Esophagus mucosa (tissue), 1 donor: Measurements from ENCODE around the gene GARIN1A. TPM values are rescaled to one million over a fixed set of nuclear protein-coding genes. Genes with fewer than 3 reads are reported as not detected.
"Not testable (repeated sequence)": the region's sequence is repeated elsewhere in the genome, so short reads cannot be mapped to it uniquely, and the experiment has no call there.

ENCODE experiments used
- ATAC-seq: fragments of 200-7000 bp; cut with Tn5 transposase; one replicate; pipeline ENCODE4 v1.9.1; 2020
- total RNA-seq: library from RNA; stranded (reverse); gene quantifications from one replicate; pipeline ENCODE4 v1.2.4, GENCODE V29; 2023
- donor health status: DM: yes; HTN: yes; CAD: no.

The GARIN1A gene
- 0.84 TPM for total RNA-seq

DNA sequence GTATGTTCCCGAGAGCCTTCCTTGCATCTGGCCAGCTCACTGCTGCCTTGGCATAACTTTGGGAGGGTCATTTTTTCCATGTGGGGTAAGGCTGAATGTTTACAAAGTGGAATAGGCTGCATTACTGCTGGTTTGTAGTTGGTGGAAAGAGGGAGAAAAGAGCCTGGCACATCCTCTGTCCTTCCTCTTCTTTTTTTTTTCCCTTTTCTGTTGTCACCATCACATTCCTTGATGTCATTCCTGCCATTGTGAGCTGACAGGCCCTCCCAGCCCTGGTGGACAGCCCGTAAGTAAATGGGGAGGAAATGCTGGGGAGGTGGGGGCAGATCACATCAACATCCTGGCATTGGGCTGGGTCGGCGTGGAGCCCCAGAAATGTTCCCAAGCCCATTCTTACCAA lies at the start of gene GARIN1A:
Gene GARIN1A (plus strand): TSS at position 301 of the 400 bp plus-strand sequence. CDS start 106 bp downstream, outside the sequence.
- no peak for ATAC-seq

DNA sequence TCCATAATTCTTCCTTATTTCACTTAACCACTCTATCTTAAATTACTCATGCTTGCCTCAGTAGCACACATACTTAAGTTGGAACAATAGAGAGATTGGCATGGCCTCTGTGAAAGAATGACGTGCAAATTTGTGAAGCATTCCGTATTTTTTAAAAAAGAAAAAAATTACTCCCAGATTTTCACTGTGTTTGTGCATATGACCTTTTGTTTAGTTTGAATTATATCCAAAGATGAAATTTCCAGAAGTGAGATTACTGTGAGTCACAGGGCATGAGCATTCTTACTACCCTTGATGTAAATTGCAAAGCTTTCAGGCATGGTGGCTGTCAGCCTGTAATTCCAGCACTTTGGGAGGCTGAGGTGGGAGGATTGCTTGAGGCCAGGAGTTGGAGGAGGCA lies 45.0 kb upstream of the GARIN1A start:
- ATAC-seq = not testable (repeated sequence)

DNA sequence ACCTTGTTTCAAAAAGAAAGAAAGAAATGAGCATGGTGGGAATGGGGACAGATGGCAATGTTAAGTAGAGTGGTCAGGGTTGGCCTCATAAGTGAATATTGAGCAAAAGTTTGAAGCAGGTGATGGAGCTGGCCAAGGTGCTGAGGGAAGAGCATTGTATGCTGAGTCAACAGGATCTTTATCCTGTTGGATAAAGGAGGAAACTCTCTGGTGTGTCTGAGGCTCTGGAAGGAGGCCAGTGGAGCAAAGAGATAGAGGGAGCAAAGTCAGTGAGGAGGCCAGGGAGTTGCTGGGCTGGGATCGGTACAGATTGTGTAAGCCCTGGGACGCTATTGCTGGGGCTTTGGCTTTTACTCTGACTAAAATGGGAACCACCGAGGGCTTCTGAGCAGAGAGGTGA lies 38.2 kb upstream of the GARIN1A start:
- ATAC-seq = not testable (repeated sequence)

DNA sequence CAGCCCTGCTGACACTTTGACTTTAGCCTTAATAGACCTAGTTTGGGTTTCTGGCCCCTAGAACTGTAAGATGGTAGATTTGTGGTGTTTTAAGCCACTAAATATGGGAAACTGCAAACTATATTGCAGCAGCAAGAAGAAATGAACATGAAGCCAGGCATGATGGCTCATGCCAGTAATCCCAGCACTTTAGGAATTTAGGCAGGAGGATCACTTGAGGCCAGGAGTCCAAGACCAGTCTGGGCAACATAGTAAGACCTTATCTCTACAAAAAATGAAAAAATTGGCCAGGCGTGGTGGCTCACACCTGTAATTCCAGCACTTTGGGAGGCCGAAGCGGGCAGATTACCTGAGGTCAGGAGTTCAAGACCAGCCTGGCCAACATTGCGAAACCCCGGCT lies 26.9 kb upstream of the GARIN1A start:
- not testable (repeated sequence) for ATAC-seq

DNA sequence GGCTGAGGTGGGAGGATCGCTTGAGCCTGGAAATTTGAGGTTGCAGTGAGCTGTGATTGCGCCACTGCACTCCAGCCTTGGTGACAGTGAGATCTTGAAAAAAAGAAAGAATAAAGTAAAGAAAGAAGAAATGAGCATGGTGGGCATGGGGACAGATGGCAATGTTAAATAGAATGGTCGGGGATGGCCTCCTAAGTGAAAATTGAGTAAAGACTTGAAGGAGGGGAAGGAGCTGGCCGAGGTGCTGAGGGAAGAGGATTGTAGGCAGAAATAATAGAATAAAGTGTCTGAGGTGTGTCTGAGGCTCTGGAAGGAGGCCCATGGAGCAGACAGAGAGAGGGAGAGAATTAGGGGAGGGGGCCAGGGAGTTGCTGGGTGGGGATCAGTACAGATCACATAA lies 26.2 kb upstream of the GARIN1A start:
- not testable (repeated sequence) for ATAC-seq

DNA sequence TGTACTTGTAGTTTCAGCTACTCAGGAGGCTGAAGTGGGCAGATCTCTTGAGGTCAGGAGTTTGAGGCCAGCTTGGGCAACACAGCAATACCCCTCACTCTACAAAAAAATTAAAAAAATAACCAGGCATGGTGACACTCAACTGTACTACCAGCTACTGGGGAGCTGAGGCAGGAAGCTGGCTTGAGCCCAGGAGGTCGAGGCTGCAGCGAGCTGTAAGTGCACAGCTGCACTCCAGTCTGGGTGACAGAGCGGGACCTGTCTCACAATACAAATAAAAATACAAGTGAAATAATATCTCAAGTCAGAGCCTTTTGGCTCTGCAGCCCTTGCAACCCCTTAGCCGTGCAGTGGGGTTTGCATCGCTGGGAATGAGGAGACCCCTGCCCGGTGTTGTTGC lies 25.2 kb upstream of the GARIN1A start:
- ATAC-seq = not testable (repeated sequence)

DNA sequence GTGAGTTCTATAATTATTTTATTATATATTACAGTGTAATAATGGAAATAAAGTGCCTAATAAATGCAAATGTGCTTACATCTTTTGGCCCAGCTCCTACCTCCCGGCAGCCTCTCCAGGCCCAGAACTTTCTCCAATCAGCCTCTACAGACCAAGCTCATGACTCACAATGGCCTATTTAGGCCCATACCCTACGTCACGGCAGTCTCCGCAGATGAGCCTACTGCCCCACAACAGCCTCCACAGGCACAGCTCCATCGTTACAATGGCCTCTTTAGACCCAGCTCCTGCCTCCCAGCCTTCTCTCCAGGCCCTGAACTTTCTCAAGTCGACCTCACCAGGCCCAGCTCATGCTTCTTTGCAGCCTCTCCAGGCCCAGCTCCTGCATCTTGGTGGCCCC lies 21.0 kb upstream of the GARIN1A start:
- ATAC-seq = not testable (repeated sequence)

DNA sequence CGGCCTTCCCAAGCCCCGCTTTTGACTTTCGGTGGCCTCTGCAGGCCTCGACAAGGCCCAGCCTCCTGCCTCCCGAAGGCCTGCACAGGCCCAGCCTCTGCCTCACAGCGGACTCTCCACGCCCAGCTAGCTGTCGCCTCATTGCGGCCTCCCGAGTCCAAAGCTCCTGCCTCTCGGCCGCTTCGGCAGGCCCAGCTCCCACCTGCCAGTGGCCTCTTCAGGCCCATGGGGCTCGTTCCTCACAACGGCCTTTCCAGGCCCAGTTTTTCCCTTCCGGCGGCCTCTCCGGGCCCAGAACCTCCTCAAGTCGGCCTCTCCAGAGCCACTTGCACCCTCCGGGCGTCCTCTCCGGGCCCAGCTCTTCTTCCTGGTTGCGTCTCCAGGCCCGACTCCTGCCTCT lies 19.5 kb upstream of the GARIN1A start:
- not testable (repeated sequence) for ATAC-seq

DNA sequence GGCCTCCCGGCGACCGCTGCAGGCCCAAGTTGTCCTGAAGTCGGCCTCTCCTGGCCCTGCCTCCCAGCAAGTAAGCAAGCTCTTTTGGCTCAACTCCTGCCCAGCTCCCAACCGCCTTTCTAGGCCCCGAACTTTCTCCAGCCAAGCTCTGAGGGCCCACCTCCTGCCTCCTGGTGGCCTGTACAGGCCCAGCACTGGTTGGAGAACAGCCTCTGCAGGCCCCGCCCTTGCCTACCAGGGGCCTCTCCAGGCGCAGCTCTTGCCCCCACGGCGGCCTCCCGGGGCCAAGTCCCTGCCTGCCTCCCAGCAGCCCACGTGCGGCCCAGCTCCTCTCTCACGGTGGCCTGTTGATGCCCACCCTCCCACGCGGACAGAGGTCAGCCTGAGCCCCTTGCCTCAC lies 18.9 kb upstream of the GARIN1A start:
- not testable (repeated sequence) for ATAC-seq

DNA sequence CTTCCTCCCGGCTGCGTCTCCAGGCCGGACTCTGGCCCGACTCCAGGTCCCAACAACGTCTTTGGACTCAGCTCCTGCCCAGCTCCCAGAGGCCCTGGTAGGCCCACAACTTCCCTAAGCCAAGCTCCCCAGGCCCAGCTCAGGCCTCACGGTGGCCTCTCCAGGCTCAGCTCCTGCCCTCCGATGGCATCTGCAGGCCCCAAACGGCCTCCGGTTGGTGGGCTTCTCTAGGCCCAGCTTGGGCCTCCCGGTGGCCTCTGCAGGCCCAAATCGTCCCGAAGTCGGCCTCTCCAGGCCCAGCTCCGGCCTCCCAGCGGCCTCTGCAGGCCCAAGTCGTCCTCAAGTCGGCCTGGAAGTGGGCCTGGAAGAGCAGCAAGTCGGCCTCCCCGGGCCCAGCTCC lies 18.0 kb upstream of the GARIN1A start:
- not testable (repeated sequence) for ATAC-seq

DNA sequence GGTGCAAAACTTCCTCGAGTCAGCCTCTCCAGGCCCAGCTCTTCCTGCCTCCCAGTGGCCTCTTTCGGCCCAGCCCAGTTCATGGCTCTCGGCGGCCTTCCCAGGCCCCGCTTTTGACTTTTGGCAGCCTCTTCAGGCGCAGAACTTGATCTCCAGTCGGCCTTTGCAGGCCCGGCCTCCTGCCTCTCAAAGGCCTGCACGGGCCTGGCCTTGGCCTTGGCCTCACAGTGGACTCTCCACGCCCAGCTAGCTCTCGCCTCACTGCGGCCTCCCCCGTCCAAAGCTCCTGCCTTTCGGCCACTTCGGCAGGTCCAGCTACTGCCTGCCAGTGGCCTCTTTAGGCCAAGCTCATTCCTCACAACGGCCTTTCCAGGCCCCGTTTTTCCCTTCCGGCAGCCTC lies 17.6 kb upstream of the GARIN1A start:
- not testable (repeated sequence) for ATAC-seq

DNA sequence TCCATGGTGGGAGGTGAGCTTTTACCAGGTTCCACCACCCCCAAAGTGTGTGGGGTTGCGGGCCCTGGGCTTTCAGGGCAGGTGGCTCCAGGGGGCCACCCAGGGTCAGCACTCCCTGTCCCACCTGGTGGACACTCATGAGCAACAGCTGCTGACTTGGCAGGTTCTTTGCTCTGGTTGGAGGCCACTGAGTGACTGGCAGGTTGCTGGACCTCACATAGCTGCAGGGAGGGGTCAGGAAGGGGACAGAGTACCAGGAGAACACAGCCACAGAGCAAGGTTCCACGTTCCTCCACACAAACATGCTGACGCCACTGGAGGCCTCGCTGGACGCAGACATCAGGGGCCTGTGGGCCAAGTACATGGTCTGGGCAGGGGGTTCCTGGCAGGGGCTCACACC lies 13.7 kb upstream of the GARIN1A start:
- not testable (repeated sequence) for ATAC-seq

DNA sequence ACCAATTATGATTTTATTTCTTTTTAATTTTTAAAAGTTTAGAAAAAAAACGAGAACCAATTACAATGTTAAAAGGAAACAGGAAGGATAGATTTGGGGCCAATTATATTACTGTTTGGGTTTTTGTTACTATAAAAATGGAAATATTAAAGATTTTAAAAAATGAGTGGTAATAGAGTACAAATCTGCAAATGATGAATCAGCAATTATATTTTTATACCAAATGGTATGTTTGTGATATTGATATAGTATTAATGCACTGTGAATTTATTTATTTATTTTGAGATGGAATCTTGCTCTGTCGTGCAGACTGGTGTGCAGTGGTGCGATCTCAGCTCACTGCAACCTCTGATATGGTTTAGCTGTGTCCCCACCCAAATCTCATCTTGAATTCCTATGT lies 11.5 kb upstream of the GARIN1A start:
- ATAC-seq = no peak

DNA sequence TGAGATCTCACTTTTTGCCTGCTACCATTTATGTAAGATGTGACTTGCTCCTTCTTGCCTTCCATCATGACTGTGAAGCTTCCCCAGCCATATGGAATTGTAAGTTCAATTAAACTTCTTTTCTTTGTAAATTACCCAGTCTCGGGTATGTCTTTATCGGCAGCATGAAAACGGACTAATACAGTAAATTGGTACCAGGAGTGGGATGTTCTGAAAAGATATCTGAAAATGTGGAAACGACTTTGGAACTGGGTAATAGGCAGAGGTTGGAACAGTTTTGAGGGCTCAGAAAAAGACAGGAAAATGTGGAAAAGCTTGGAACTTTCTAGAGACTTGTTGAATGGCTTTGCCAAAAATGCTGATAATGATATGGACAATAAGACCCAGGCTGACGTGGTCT lies 10.6 kb upstream of the GARIN1A start:
- no peak for ATAC-seq

DNA sequence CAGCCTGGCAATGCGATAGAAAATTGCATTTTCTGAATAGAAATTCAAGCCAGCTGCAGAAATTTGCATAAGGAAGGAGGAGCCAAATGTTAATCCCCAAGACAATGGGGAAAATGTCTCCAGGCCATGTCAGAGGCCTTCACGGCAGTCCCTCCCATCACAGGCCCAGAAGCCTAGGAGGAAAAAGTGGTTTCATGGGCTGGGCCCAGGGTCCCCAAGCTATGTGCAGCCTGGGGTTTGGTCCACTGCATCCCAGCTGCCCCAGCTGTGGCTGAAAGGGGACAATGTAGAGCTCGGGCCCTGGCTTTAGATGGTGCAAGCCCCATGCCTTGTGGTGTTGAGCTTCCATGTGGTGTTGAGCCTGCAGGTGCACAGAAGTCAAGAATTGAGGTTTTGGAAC lies 10.0 kb upstream of the GARIN1A start:
- ATAC-seq = no peak

DNA sequence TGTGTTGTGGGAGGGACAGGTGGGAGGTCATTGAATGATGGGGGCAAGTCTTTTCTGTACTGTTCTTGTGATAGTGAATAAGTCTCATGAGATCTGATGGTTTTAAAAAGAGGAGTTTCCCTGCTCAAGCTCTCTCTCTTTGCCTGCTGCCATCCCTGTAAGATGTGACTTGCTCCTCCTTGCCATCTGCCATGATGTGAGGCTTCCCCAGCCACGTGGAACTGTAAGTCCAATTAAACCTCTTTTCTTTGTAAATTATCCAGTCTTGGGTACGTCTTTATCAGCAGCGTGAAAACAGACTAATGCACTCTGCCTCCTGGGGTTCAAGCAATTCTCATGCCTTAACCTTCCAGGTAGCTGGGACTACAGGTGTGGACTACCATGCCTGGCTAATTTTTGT lies 8.9 kb upstream of the GARIN1A start:
- ATAC-seq = not testable (repeated sequence)

DNA sequence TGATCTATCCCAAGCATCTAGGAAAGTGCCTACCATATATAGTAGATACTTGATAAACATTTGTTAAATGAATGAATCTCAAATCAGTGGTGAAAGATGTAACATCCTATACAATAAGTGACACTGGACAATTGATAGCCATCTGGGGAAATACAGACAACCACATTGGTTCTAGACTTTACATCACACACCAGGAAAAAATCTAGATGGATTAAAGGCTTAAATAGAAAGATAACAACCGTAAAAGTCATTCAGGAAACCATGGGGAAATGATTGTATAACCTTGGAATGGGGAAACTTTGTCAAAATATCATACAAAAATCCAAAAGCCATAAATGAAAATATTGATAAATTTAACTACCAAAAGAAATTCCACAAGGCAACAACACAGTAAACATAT lies 7.0 kb upstream of the GARIN1A start:
- no peak for ATAC-seq

DNA sequence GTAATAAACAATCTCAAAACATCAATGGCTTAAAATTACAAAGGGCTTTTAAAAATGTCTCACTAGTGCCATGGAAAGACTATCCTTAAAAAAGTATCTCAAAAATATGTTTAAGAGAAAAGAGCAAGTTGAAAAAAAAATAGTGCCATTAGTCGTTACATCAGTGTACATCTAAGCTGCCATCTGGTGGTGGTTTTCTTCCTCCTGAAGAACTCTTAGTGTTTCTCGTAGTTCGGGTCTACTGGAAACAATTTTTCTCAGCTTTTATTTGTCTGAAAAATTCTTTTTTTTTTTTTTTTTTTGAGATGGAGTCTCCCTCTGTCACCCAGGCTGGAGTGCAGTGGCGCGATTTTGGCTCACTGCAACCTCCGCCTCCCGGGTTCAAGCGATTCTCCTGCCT lies 5.9 kb upstream of the GARIN1A start:
- no peak for ATAC-seq

DNA sequence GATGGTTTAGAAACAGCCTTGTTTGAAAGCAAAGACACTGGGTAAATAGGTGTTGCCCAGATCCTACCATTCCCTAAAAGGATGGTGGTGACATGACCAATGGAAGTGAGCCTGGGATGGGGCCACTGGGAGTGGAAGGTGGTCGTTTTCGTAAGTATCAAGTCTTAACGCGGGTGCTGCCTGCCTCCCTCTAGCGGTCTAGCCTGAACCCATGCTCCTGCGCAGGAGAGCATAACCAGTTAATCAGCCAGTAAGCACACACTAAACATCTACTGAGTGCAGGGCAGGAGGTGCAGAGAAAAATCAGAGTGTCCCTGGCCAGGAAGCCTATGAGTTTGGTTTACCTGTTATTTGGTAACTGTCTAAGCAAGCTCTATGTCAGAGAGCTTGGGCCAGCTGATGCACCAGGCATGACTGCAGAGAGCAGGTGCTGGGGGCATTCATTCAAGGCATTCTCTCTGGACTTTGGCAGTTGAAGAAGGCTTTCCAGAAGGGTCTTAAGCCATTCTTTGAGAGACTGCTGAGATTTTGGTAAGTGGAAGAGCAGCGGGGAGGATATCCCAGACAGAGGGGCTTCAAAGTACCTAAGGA lies 930 bp downstream of the GARIN1A start:
- ATAC-seq = peak; percentile 39

DNA sequence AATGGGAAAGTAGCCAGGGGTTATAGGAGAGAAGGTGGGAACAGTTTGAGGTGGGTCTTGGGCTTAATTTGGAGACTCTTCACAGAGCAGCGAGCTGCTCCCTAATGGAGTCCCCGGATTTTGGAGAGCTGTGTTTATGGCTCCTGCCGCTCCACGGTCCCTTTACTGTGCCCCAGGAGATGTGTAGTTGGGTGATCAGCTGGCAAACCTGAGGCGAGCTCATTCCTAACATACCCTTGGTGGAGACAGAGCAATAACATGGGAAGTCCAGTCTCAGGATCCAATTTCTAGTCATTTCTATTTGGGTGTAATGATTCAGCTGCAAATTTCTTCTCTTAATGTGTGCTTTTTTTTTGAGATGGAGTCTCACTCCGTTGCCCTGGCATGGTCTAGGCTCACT lies 1.5 kb downstream of the GARIN1A start:
- peak; percentile 18 for ATAC-seq

DNA sequence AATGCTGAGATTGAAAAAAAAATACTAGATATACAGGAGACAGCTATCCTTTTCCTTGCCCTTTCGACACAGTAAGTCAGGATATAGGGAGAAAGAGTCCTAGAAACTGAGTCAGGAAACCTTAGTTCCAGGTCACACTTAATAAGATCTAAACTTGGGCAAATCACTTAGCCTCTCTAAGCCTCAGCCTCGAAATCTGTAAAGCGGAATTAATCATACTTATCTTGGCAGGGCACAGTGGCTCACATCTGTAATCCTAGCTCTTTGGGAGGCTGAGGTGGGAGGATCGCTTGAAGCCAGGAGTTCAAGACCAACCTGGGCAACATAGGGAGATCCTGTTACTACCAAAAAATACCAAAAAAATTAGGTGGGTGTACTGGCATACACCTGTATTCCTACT lies 4.6 kb downstream of the GARIN1A start:
- ATAC-seq = no peak

DNA sequence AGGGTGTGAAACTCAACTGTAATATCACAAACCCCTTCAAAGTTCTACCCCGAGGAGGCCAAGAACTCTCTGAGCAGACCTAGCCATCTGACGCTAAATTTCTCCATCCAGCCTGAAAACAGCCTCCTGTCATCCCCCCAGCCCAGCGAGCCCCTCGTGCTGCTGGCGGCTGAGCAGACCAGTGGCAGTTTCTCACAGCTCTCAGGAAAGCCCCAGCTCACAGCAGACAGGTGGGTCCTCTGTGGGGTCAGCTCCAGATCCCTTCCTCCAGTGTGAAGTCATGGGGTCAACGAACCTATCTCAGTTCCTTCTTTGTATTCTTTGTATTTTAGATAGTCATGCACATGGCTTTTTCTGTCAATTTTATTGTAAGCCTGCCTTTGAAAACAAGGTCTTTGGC lies 7.8 kb downstream of the GARIN1A start:
- no peak for ATAC-seq

DNA sequence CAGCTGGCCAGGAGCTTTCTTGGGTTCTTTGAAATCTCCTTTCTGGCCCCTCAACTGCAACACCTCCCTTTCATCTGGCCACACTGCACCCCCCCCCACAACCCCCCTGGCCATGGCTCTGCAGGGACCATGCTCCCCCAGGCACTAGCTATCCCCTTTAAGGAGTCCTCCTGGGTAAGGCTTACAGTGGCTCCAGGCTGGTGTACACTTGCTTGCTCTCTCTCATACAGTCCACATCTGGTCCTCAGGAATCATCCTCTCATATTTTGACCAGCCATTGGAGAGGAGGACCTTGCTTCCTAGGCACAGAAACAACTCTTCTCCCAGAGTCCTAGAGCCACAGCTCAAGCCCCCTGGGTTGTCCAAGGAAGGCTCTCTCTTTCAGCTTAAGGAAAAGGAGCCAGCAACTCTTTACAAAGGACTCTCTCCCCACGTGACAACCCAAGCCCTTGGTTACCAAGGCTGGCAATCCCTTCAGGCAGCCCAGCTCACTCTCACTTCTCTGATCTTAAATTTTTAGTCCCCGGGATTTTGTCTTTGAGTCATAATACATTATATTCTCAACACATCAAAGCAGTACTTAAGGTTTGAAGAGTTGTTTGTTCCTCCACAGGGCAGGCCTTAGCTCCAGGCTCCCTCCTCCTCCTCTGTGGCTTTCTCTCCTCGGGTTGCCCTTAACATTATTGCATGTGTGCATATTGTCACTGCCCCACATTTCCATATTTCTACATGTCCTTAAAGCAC lies 9.9 kb downstream of the GARIN1A start:
- ATAC-seq = peak; percentile 29

DNA sequence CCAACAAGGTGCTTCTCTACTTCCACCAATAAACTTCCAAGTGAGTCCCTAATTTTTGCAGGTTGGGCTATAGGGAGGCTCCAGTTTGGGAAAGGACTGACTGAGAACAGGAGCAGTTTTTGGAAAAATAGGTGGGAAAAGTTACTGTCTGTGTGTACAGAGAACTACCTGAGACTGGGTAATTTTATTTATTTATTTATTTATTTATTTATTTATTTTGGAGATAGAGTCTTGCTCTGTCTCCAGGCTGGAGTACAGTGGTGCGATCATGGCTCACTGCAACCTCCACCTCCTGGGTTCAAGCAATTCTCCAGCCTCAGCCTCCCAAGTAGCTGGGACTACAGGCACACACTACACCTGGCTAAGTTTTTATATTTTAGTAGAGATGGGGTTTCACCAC lies 11.2 kb downstream of the GARIN1A start:
- not testable (repeated sequence) for ATAC-seq
